ENCODE results near the gene THSD4.

THSD4 gene

DNA sequence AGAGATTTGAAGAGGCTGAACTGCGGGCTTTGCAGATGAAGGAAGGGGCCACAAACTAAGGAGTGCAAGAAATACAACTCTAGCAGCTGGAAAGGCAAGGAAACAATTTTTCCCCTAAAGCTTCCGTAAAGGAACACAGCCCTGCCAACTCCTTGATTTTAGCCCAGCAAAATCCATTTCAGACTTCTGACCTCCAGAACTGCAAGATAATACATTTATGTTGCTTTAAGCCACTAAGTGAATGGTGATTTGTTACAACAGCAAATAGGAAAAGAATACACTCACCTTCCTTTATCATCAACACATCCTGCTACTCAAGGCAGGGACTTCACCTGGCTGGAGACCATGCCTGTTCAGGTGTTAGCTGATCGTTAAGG, 575.8 kb downstream of the THSD4 start:
- Histone ChIP-seq H3K9me3 (ENCODE audit: control insufficient read depth, insufficient read depth, low read length) (no peaks in the 10 kb centered on the region), H3K36me3 (ENCODE audit: control insufficient read depth, low read length) (no peaks in the 10 kb centered on the region), H3K4me1 (ENCODE audit: control insufficient read depth, low read length) (no peaks in the 10 kb centered on the region), H3K79me2 (ENCODE audit: control insufficient read depth, low read length) (no peaks in the 10 kb centered on the region), H3K4me3 (ENCODE audit: low read length) (no peak overlapping the region), H3K27me3 (ENCODE audit: control insufficient read depth, low read length) (0 out of 2 replicates have a peak, but pooled peaks cover 3% of the 10 kb centered on the region), H3K27ac (ENCODE audit: low read depth, low read length) (no peak overlapping the region), H3K9me2 (replicated peaks; ENCODE audit: control insufficient read depth, low read length) (no peaks in the 10 kb centered on the region), H3K4me2 (ENCODE audit: low read length) (no peak overlapping the region), H3F3A (ENCODE audit: control insufficient read depth, insufficient read depth) (no peaks in the 10 kb centered on the region), H4K20me1 (ENCODE audit: control insufficient read depth, insufficient read depth, low read depth, low read length) (no peaks in the 10 kb centered on the region)
- TF ChIP-seq EZH2phosphoT487 (IDR thresholded peaks at IDR 0.05; ENCODE audit: borderline replicate concordance, low read length), result no peak
- TF ChIP-seq, protein P1, sequence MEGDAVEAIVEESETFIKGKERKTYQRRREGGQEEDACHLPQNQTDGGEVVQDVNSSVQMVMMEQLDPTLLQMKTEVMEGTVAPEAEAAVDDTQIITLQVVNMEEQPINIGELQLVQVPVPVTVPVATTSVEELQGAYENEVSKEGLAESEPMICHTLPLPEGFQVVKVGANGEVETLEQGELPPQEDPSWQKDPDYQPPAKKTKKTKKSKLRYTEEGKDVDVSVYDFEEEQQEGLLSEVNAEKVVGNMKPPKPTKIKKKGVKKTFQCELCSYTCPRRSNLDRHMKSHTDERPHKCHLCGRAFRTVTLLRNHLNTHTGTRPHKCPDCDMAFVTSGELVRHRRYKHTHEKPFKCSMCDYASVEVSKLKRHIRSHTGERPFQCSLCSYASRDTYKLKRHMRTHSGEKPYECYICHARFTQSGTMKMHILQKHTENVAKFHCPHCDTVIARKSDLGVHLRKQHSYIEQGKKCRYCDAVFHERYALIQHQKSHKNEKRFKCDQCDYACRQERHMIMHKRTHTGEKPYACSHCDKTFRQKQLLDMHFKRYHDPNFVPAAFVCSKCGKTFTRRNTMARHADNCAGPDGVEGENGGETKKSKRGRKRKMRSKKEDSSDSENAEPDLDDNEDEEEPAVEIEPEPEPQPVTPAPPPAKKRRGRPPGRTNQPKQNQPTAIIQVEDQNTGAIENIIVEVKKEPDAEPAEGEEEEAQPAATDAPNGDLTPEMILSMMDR (IDR thresholded peaks at IDR 0.05; ENCODE audit: low read depth, low read length, poor library complexity, severe bottlenecking), result no peak

DNA sequence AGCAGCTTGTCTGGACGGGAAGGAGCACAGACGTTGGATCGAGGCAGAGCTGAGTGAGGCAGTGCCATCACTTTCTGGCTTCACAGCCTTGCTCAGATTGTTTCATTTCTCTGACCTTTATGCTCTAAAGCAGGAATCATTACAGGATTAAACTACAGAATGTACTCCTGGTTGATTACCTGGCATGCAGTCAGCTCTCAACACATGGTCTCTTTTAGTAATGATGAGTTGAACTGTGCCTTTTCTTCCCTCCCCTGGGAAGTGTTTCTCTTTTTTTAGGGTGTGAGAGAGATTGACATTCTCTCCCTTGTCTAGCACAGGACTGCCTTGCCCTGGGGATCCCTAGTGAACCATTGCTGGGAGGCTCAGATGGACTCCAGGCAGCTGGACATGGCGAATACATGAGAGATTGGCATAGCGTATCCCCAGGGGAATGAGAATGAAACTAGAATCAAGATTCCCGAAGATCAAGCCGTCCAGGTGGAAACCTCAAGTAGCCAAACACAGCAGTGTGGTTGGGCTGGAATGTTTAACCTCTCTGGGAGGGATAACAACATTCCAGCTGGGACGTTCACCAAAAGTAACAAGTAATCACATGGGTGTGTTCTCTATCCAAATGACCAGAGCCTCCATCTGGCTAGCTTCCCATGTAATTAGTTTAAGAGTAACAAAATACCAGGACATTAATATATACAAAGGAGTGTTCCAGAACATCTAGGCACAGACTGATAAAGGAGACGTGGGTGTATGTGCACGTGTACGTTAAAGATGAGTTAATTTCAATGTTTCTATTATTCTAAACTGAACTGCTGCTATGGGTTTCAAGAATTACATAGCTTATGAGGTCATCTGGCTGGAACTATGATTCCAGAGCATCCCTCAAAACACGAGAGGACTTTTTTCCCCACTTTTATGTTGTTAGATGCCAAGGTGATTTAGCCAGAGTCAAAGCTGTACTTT, 576.5 kb downstream of the THSD4 start:
- no peaks in the 10 kb centered on the region for H3K4me1 ChIP-seq (ENCODE audit: control insufficient read depth, low read length)
- H3F3A ChIP-seq (ENCODE audit: control insufficient read depth, insufficient read depth), result no peaks in the 10 kb centered on the region
- H3K79me2 ChIP-seq (ENCODE audit: control insufficient read depth, low read length), result no peaks in the 10 kb centered on the region
- no peaks in the 10 kb centered on the region for H3K9me3 ChIP-seq (ENCODE audit: control insufficient read depth, insufficient read depth, low read length)
- no peak overlapping the region for H3K4me2 ChIP-seq (ENCODE audit: low read length)
- 0 out of 2 replicates have a peak, but pooled peaks cover 3% of the 10 kb centered on the region for H3K27me3 ChIP-seq (ENCODE audit: control insufficient read depth, low read length)
- no peaks in the 10 kb centered on the region for H3K9me2 ChIP-seq (replicated peaks; ENCODE audit: control insufficient read depth, low read length)
- no peaks in the 10 kb centered on the region for H3K36me3 ChIP-seq (ENCODE audit: control insufficient read depth, low read length)
- TF ChIP-seq EZH2phosphoT487 (IDR thresholded peaks at IDR 0.05; ENCODE audit: borderline replicate concordance, low read length), result no peak
- TF ChIP-seq, protein P1 (IDR thresholded peaks at IDR 0.05; ENCODE audit: low read depth, low read length, poor library complexity, severe bottlenecking), result no peak
- no peak overlapping the region for H3K4me3 ChIP-seq (ENCODE audit: low read length)
- no peaks in the 10 kb centered on the region for H4K20me1 ChIP-seq (ENCODE audit: control insufficient read depth, insufficient read depth, low read depth, low read length)
- H3K27ac ChIP-seq (ENCODE audit: low read depth, low read length), result no peak overlapping the region

DNA sequence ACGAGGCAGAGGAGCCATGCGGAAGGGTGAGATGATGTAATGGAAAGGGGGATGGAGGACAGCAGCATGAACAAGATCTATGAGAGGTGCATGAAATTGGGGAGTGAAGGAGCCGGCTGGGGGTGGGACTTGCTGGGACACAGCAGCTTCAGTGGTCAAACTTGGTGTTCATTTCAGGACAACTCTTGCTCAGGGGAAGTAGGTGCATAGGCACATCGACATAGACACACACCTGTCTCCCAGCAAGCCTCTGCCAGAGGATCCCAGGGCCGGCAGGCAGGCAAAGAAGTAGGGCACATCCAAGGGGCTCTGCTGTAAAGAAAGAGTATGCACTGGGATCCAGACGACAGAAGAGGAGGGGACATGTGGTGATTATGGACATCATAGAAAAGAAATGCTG, 582.0 kb downstream of the THSD4 start:
- H3K9me2 ChIP-seq (replicated peaks; ENCODE audit: control insufficient read depth, low read length), result no peaks in the 10 kb centered on the region
- H3K27ac ChIP-seq (ENCODE audit: low read depth, low read length), result no peak overlapping the region
- no peaks in the 10 kb centered on the region for H3K4me1 ChIP-seq (ENCODE audit: control insufficient read depth, low read length)
- no peaks in the 10 kb centered on the region for H3K79me2 ChIP-seq (ENCODE audit: control insufficient read depth, low read length)
- H3F3A ChIP-seq (ENCODE audit: control insufficient read depth, insufficient read depth), result no peaks in the 10 kb centered on the region
- no peak overlapping the region for H3K4me3 ChIP-seq (ENCODE audit: low read length)
- H4K20me1 ChIP-seq (ENCODE audit: control insufficient read depth, insufficient read depth, low read depth, low read length), result no peaks in the 10 kb centered on the region
- TF ChIP-seq, protein P1 (IDR thresholded peaks at IDR 0.05; ENCODE audit: low read depth, low read length, poor library complexity, severe bottlenecking), result no peak
- no peak for TF ChIP-seq EZH2phosphoT487 (IDR thresholded peaks at IDR 0.05; ENCODE audit: borderline replicate concordance, low read length)
- no peak overlapping the region for H3K4me2 ChIP-seq (ENCODE audit: low read length)
- H3K9me3 ChIP-seq (ENCODE audit: control insufficient read depth, insufficient read depth, low read length), result no peaks in the 10 kb centered on the region
- 0 out of 2 replicates have a peak, but pooled peaks cover 4% of the 10 kb centered on the region for H3K27me3 ChIP-seq (ENCODE audit: control insufficient read depth, low read length)
- no peaks in the 10 kb centered on the region for H3K36me3 ChIP-seq (ENCODE audit: control insufficient read depth, low read length)
